ENCODE results near the gene SLAMF6.

Gene SLAMF6

GRCh38 chr1:160460683-160461287 lies 62.3 kb downstream of the SLAMF6 start:
- no peak for DNase-seq

DNA sequence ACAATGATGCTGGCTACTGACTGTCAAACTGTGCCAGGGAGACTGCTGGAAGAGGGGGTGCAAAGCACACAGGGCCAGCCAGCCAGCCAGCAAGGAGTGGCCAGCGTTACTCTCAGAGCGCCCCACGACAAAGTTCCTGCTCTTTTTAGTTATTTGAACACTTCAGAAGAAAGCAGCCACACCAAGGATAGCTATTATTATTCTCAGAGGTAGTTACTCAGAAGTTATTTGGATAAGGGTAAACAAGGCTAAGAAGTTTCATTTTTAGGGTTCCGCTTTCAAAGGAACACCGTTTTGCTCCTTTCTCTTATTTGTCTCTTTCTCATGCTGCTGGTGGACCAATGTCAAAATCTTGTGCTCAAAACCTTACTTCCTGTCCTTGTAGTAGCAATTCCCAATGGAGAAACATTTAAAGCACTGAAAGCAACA lies 62.8 kb downstream of the SLAMF6 start:
- DNase-seq = no peak

DNA sequence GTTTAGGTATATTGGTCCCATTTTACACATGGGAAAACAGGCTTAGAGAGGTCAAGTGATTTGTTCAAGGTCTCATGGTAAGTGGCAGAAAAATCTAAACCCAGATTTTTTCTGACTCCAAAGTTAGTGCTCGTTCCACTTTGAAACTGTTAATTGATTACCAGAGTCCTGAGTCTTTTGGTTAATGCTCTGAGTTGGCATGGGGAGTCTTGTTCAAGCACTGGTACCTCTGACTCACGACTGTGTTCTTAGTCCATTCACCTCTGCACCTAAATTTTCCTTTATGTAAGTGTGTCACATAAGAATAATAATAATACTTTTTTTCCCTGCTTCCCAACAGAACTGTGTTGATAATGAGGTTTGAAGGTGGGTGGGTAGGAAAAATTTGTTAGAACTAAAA lies 63.4 kb downstream of the SLAMF6 start:
- DNase-seq = no peak

GRCh38 chr1:160459056-160459455 lies 64.0 kb downstream of the SLAMF6 start:
- no peak for DNase-seq

- DNase-seq = no peak
Observed at GRCh38 chr1:160455153-160455517, 67.9 kb downstream of the SLAMF6 start.

DNA sequence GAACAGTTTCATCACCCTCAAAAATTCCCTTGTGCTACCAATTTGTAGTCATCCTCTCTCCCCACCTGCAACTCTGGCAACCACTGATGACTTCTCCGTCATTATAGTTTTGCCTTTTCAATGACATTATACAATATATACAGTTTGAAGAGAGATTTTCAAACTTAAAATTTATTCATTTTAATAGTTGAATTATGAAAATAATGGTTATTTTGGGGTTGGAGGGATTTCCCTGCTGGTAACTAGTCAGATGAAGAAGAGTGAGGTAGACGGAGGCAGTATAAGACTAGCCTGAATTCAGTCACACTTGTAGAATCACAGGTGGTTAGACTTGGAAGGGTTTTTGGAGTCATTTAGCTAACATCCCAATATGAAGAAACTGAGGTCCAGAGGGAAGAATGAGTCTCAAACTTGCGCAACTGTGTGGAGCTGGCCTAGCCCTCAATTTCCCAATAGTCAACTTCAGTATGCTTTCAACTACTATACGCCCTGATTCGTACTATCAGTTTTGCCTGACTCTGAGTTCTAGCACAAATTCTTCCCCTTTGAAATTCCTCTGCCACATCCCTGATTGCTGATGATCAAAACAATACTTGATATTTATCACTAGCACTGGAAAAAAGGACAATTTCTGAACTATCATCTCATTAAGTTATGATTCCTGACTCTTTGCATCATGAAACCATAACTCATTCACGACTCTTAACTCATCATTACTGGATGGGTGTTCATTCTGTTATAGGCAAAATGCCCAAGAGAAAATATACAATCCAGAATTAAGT lies 68.5 kb downstream of the SLAMF6 start:
- DNase-seq = no peak

DNA sequence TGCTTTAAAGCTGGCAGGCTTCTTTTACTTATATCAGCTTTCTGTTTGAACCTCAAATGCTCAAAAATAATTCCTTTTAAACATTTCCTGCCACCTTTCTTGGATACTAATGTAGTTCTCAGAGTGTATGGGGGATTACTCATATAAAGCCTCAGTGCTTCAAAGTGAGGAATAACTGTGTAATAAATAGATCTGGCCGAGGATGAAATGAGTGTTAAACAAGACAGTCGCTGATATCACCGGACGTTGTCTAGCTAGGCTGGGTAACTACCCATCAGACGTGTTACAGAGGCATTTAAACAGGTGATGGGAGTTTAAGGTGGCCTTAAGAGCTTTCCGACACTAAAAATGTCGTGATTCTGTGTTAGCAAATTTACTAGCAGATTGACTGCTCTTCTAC lies 69.6 kb downstream of the SLAMF6 start:
- DNase-seq = no peak

DNA sequence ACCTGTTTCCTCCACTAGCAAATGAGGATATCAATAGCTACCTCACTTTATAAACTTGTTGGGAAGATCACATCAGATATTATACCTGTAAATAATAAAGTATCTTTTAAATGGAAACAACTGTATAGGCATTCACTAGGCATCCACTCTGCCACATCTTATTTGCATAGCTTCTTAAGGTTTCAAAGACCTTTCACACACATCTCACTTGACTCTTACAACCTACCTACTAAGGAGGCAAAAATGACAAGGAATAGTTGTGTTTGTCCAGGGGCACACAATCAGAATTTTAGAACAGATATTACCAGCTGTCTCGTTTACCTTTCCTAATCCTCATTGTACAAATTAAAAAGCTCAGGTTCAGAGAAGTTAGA lies 71.2 kb downstream of the SLAMF6 start:
- DNase-seq = no peak

GRCh38 chr1:160451119-160451858 lies 71.8 kb downstream of the SLAMF6 start:
- DNase-seq = no peak

GRCh38 chr1:160449494-160449893 lies 73.6 kb downstream of the SLAMF6 start:
- no peak for DNase-seq

DNA sequence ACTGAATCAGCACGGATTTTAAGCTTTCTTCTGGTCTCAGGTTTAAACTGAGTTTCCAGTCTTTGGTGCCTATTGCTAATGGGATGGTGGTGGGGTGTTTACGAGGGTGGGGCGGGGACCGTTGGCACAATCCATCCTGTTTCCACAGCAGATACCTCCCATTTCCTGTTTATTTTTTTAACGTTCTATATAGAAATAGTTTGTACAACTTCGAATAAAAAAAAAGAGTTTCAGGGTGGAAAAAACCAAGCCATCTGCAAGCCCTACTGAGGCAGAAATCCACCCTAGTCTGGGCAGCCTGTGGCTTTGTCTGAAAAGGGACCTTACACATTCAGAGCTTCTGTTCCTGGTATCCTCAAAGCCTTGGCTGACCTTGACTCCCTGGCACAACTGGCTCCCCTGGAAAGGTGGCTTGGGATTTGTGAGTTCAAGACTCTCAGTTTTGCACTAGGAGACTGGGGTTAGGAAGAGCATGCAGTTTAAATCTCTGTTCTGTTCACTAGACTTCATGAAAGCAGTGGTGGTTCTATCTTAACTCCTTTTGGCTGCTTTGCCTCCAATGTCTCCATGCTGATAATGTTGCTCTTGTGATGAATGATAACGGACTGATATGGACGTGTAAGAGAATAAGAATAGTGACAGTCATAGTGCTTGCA lies 76.0 kb downstream of the SLAMF6 start:
- DNase-seq = no peak

- no peak for DNase-seq
Observed at GRCh38 chr1:160439718-160440117, 83.3 kb downstream of the SLAMF6 start.

GRCh38 chr1:160438935-160439334 lies 84.1 kb downstream of the SLAMF6 start:
- no peak for DNase-seq

DNA sequence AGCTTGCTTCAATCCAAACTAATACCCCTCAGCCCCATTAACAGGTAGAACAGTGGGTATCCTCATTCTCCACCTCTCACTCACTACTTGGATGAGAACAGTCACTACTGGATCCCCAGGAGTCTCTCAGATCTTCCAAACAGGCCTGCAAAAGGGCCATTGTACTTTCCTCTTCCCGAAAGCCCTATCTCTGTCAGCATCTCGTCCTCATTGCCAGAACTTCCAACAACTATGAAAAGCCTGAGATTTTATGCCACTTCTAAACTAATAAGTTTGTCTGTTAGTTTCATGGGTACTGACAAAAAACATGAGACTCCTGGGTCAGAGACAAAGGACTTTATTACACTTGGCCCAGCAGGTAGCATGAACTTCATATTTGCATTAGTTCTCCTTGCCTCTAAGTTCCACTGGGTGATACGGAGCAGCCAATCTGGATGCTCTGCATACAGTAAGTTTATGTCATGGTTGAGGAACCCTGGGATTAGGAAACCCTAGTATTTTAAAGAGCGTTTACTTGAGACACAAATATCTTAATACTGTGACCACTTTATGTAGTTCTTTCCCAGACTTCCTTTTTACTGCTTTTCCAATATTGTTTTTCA lies 84.6 kb downstream of the SLAMF6 start:
- DNase-seq = no peak

- no peak for DNase-seq
Observed at GRCh38 chr1:160437432-160438316, 85.4 kb downstream of the SLAMF6 start.

- no peak for DNase-seq
Observed at GRCh38 chr1:160436966-160437365, 86.1 kb downstream of the SLAMF6 start.
